GM20431 (cell line): ENCODE results near the gene SLC35G1.

Experiments used
- in situ Hi-C: fragments of 300-500 bp; cut with MseI, MboI; formaldehyde crosslinking; loops from one replicate; pipeline ENCODE4 v1.15.0; 2020; ENCODE audit warnings: low sequenced_read_pairs; ENCODE audit not compliant: unreplicated experiment

SLC35G1 gene

DNA sequence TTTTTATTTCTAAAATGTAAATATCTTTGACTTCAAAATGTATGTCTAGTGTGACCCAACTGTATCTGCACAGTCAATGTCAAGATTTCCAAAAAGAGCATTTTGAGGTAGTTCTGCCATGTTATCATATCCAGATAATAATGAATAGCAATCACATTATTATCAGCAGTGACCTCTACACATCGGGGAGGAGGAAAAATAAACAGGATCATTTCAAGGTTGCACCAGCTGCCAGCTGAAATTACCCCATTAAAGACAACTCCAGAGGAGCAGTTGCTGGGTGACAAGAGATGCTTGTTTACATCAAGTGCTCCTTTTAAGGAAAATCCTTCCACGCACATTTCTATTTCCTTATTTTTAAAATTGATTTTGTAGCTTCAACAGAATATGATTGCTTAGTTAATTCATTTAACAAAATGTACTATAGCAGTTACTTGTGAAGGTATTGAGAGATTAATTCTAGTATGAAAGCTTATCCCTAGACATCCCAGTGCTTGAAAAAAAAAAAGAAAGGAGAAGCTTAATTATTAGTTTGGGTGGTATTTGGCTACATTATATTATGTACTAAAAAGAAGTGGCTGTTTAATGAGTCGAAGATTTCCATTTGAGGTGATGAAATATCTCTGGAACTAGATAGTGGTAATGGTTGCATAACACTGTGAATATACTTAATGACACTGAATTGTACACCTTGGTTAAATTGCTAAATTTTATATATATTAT is 19.3 kb upstream of the SLC35G1 start:
- in situ Hi-C loops: no loop called here

DNA sequence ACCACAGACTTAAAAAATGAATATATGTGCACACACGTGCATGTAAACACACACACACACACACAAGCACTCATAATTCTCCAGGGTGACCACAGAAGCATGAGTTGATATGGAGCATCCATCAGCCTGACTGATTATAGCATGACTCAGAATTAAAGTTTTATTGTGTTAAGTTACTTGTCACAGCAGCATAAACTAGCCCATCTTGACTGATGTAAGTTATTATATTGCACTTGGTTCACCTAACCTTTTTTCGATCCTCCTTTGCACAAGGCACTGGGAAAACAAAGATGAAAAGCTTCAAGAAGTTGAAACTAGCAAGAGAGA is 18.8 kb upstream of the SLC35G1 start:
- in situ Hi-C loops: no loop called here

DNA sequence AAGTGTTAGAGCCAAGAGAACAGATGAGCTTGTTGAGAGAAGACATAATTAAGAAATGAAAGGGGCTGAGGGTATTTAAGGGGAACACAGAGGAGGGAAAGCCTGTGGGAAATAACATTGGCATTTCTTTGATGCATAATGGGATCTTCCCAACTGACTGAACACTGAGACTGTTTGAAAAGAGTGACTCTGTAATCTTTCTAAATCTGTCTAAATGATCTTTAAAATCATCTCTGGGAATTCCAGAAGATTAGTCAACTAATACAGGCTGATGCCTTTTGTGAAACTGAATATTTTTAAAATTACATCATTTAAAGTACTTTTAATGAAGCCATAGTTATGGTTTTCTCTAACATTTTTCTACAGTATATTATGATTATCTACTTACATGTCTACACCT is 17.4 kb upstream of the SLC35G1 start:
- in situ Hi-C loops: no loop called here

DNA sequence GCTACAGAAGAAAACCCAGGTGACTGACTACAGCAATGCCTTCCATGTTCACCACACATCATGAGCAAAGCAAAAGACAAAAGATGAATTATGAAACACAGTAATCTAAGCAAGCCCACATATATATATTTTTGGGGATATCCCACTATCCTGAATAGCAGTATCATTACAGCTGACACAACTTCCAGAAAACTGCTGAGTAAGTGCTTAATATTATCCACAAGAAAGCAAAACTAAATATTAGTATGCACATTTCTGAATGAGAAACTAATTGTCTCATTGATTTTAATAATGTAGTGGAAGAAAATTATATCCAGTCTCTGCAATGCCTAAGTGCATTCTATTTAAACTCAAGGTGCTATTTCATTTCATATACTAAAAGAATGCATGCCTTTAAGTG is 14.5 kb upstream of the SLC35G1 start:
- in situ Hi-C loops: no loop called here

DNA sequence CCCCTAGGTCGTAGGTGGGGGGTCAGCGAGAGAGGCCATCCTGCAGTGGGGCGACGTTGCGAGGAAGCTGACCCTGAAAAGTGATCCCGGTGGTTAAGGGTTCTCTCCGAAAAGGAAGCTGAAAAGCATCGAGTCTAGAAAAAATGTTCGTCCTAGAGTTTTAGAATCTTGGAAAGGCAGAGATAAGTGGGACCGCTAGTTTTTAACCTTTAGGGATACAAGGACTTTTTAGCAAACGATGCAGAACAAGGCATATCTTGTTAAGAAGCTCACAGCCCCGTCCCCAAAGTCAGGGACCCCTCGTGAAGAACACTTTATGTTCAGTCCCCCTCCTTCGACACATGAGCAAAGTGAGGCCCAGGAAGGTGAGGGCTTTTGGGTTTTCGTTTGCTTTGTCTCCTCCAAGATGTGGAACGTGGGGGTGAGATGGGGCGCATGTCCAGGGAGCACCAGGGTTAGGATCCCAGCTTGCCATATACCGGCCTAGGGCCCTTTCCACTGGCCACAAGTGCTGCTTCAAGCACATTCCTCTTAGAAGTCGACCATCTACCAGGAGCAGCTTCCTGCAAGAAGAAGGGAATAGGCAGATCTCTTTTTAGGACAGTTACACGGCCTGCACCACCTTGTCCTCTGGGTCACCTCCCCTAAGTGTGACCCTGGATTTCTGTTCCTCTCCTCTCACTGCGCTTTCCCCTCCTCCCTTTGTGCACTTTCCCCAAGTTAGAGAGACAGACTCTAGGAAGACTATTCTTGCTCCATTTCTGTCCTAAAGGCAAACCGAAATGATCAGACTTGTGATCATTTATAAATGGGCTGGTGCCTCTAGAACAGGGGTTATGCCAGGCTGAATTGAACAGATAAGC is 969 bp downstream of the SLC35G1 start:
- in situ Hi-C loops: no loop called here

DNA sequence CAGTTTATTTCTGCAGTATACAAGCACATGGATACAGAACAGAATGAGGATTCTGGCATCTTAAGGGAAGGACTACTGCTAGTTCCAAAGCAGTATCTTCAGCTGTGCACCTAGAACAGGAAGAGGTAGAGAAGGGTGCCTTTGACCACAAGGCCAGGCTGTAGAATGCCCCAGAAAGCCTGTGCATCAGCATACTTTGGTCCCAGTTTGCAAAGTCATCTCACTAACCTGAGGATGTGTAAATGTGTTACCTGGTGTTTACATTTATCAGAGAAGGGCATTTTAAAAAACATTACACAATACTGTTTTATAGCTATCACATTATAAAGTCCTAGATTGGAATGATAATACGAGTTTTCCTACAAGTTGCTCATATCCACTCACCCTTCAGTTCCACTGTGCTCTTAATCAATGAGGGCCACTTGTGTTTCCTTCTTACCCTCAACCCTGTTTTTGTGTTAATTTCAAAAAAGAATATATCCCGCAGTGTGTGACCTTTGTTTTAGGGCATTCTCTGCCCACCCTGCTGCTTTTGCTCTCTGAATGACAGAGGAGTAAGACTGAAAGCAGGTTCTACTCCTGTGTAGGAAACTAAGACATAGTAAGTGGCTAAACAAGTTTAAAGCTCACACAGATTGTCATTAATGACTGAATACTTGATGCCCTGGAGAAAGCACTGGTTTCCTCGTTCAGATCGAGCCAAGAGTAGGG is 3.4 kb downstream of the SLC35G1 start:
- in situ Hi-C loops: no loop called here

DNA sequence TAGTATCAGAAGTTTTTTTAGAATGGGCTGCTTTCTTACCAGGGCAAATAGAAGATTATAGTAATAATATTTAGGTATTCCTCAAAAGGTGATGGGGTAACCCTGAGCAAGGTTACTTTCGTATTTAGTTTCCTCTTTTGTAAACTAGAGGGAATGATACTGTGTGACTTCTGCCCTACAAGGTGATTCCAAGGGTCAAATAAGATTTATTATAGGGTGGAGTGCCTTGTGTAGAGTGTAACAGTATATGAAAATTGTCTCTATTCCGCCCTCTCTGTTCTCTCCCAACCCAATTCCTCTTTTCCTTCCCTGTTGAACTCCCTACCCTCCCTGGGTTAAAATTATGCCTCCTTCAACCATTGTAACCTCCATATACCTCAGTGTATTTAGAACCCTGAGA is 5.3 kb downstream of the SLC35G1 start:
- in situ Hi-C loops: no loop called here

DNA sequence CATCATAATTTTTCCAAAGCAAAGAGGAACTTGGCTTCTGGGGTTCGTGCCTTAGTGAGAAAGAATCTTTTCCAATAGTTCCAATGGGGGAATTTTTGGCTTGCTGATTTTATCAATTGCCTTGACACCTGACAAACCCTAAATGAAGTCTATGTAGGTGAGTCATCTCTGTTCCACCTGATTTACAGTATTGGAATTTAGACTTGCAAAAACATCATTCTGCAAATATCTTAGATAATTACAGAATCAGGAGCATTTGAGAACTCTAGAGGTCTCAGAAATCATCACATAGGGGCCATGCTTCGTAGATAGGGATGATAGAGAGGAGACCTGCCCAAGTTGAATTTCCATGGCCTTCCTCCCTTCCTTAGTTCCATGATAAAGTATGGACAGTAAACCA is 9.3 kb downstream of the SLC35G1 start:
- in situ Hi-C loops: no loop called here

DNA sequence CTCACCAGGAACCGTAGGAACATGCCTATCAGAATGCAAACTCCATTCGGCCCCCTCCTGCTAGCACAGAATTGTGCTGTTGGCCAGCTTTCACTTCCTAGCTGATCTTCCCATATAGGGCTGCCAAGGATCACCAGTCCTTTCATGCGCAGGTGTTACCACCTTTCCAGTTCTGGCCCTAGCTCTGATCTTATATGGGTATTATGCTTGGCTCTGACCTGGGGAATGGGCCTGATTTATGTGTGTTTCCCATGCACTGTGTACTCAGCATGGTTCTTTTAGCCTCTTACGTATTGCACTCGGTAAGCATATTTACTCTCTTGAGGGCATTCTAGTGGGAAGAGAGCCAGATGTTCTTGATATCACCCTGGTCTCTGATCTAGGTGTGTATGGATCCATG is 11.1 kb downstream of the SLC35G1 start:
- in situ Hi-C loops: no loop called here

DNA sequence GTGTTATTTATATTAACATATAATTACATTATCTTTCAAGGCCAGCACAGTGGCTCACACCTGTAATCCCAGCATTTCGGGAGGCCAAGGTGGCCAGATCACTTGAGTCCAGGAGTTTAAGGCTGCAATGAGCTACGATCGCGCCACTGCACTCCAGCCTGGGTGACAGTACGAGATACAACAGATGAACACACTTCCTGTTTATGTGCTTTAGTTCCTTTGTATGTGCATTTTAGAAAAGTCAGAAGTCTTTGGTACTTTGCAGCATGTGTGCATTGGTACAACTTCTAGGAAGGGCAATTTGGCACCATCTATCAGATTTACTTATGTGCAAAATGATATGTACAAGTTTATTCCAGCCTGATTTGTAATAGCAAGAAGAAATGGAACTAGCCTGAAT is 13.3 kb downstream of the SLC35G1 start:
- in situ Hi-C loops: no loop called here

DNA sequence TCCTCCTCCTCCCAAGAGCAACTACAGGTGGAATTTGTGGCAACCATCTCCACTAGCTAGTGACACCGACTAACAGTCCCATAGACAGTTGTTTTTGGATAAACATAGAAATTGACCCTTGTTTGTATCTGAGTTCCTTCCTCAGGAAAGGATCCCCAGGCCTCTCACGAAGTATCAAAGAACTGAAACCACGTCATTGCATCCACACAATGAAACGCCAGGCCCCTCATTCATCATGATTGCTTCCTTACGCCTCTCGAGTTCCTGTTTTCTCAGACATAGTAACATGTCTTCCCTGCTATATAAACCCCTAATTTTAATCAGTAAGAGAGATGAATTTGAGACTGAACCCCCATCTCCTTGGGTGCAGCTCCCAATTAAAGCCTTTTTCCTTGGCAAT is 18.1 kb downstream of the SLC35G1 start:
- in situ Hi-C loops: no loop called here

DNA sequence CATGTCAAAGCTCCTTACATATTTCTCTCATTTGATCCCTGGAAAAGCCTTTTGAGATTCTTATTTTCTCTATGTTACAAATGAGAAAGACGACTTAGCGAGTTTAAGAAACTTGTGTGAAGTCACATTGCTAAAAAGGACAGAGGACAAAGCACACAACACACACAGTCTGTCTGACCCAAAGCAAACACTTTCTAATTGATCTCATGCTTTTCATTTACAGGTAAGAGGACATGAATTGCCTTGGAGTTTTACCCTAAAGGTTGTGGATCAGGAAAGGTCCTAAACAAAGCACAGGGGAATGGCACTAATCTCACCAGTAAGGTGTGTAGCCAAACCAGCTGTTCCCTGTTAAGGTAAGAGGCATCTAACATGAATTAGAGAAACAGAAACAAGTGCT is 18.7 kb downstream of the SLC35G1 start:
- in situ Hi-C loops: no loop called here

DNA sequence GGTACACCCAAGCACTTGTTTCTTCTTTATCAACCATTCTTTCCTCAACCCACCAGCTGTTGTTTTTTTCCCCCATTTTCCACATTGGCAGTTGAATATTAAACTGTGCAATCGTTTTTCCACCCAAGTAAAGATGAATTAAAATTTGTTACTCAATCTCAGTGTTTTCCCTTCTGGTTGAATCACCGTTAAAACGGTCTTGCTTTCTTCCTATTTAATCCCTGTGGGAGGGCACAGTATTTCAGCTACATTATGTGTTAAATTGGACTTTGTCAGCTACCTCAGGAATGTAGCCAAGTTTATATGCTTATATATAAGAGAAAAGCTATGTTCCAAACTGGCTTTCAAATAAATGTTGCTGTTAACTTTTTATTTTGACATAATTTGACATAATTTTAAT is 19.9 kb downstream of the SLC35G1 start:
- in situ Hi-C loops: no loop called here

DNA sequence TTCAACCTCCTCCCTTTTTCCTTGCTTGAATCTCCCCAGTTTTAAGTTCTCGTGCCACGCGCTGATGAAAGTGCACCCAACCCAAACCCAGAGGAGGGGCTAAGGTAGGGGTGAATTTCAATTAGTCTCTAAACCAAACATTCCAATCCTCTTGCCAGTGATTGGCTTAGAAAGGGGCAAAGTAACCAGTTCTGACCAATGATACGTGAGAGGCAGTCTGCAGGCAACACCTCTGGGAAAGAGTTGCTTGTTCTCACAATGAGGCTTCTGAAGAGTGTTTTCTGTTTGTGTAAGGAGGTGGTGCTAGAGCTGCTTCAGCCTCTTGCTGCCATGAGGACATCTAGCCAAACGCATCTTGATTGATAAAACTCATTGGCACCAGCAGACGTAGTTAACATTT is 21.8 kb downstream of the SLC35G1 start:
- in situ Hi-C loops: no loop called here

DNA sequence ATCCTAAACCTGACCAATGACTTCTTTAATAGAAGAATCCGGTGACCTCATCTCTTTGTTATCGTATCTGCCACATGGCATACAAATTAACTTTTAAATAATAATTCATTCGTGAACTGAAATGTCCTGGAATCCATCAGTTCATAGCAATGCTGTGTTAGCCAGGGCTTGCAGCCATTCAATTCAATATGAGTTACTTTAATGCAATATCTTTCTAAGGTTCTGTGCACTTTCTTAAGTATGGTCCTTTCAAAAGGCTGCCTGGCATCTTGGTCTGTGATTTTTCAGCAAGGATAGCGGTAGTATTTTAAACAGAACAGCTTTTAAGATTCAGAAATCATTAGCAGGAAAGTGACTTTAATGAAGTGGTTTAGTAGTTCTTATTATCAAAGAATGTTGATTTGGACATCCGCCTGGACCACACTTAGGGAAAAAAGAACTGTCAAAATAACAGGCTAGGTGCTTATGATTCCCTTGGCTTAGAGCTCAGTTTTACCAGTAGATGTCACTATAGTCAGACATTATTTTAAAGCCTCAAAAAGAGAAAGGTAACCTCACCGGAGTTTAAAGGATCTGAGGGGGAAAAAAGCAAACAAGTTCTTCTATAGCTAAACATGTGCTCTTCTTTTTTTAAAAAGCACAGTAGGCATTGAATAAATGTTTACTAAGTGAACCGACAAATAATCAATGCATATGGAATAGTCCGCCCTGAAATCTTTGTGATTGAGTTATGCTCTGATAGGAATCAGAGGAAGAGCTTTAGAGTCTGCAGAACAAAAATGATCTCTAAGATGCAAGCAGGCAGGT is 22.7 kb downstream of the SLC35G1 start:
- in situ Hi-C loops: no loop called here

DNA sequence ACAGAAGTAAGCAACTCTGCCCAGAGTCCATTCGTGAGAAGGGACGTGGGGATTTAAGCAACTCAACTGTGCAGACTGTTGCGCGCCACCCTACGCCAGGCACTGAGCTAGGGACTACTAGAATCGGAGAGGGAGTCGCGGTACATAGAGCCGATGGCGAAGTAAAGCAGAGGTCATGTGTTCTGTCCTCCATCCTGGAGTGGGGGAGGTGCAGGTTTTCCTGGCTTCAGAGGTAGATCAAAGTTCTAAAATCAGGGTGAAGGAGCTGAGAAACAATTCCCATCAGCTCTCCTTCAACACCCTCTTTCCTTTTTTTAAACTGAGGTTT is 23.2 kb downstream of the SLC35G1 start:
- in situ Hi-C loops: no loop called here

DNA sequence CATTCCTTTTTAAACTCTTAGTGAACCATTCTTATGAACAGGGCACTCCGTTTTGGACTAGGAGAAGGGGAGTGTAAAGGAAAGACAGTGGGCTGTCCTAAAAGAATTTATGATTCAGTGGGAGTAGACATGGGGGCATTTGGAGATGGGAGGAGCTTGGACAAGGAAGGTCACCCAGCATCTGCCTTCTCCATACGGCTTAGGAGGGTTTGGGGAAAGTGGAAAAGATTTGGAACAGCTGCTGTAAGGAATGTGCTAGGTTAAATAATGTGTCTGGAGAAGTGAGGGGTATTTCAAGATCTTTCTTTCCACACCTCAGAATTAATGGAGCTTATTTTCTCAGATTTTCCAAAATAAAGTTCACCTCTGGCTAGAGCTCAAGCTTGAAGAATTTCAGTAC is 24.0 kb downstream of the SLC35G1 start:
- in situ Hi-C loops: no loop called here

DNA sequence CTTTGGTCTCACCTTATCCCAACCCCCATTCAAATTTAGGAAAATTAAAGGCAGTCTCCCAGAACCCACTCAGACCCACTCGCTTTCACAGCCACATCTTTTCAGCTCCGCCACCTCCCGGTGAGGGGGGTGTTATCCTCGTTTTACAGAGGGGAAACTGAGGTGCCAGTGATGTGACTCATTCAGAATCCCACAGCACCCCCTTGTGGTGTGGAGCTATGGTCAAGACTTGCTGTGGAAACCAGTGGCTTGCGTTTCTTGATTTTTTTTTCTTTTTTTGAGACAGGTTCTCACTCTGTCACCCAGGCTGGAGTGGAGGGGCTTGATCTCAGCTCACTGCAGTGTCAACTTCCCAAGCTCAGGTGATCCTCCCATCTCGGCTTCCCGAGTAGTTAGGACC is 27.6 kb downstream of the SLC35G1 start:
- in situ Hi-C loops: no loop called here

DNA sequence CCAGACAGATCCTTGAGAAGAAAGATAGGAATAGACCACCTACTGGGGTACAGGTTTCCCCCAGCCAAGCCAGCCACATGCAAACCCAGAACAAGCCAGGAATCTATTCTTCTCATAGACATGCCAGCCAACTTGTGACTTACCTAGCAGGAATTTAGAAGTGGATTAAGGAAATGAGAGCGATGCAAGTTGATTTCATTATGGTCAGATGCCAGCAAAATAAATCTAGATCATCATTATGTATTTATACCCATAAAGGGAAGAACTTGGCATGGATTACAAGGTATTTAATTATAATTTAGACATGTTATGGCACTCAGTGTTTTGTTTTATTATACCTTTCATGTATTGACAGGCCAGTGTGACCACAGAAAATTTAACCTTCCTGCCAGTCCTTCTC is 32.8 kb downstream of the SLC35G1 start:
- in situ Hi-C loops: no loop called here

DNA sequence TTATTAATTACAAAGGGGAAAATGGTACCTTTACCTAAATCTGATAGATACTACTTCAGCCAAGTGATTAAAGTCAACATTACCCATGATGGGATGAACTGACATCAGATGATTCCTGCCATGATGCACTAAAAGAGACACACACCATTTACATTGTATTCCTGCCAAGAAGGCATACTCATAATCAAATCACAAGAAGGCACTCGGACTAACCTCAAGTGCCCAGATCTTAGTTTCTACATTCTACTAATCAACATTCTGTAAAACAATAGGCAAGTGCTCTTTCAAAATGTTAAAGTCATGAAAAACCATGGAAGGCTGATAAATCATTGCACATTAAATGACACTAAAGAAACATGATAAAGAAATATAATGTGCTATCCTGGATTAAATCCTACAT is 44.4 kb downstream of the SLC35G1 start:
- in situ Hi-C loops: no loop called here

DNA sequence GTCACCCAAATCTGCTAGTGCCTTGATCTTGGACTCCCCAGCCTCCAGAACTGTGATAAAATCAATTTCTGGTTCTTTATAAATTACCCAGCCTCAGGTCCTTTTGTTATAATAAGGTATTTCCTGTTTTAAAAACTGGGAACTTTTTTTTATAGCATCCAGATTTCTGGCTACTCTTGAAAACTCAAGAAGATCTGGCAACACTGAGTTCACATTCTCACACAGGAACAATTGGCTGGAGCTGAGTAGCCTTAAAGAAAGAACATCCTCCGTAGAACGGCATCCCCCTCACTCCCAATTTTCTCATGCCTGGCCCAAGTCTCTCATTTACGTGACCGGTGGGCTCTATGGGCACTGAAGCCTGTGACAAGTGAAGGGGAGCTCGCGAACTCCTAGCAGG is 47.1 kb downstream of the SLC35G1 start:
- in situ Hi-C loops: no loop called here
